GM12873 (cell line): ENCODE results near the gene RNF145.

Experiments used
- TF ChIP-seq, protein P1 (sequence below): IDR thresholded peaks from 2 replicates; pipeline ENCODE4 v1.5.1; 2012; ENCODE audit warnings: low read depth, mild to moderate bottlenecking, moderate library complexity, low read length, control low read depth; ENCODE audit not compliant: insufficient read depth; ENCODE audit errors: missing control alignments

RNF145 gene

DNA sequence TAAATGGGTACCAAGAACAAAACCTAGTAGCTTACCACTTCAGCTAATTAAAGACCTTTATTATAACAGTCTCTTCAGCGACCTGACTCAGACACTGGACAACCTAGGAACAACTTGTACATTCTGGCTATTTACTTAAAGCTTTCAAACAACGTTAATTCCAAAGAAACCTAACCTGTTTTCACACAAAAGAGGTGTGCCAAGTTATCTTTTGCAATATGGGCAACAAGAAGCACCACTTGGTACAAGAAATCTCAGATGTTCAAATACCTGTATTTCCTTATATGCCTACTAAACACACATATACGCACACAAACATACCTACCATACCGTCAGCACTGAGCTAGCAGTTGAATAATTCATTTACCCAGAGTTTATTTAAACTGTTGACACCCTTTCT is 23.0 kb downstream of the RNF145 start:
- TF ChIP-seq, protein P1, sequence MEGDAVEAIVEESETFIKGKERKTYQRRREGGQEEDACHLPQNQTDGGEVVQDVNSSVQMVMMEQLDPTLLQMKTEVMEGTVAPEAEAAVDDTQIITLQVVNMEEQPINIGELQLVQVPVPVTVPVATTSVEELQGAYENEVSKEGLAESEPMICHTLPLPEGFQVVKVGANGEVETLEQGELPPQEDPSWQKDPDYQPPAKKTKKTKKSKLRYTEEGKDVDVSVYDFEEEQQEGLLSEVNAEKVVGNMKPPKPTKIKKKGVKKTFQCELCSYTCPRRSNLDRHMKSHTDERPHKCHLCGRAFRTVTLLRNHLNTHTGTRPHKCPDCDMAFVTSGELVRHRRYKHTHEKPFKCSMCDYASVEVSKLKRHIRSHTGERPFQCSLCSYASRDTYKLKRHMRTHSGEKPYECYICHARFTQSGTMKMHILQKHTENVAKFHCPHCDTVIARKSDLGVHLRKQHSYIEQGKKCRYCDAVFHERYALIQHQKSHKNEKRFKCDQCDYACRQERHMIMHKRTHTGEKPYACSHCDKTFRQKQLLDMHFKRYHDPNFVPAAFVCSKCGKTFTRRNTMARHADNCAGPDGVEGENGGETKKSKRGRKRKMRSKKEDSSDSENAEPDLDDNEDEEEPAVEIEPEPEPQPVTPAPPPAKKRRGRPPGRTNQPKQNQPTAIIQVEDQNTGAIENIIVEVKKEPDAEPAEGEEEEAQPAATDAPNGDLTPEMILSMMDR: no peak

- TF ChIP-seq, protein P1: no peak
Measured at GRCh38 chr5:159185773-159186172, 23.6 kb downstream of the RNF145 start.

- TF ChIP-seq, protein P1: no peak
Measured at GRCh38 chr5:159184858-159185381, 24.4 kb downstream of the RNF145 start.

- TF ChIP-seq, protein P1: no peak
Measured at GRCh38 chr5:159184236-159184635, 25.1 kb downstream of the RNF145 start.

DNA sequence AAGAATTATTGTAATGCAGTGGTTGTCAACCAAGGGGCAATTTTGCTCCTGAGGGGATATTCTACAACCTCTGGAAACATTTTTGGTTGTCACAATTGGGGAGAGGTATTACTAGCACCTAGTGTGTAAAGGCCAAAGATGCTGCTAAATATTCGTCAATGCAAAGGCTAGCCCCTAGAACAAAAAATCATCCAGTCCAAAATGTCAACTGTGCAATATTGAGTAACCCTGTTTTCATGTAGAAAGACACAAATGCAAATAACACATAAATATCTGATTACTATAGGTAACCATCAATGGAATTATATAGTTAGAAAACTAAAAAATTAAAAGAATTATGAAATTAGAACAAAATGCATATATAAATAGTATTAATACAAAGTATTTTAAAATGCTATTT is 26.1 kb downstream of the RNF145 start:
- TF ChIP-seq, protein P1: no peak

DNA sequence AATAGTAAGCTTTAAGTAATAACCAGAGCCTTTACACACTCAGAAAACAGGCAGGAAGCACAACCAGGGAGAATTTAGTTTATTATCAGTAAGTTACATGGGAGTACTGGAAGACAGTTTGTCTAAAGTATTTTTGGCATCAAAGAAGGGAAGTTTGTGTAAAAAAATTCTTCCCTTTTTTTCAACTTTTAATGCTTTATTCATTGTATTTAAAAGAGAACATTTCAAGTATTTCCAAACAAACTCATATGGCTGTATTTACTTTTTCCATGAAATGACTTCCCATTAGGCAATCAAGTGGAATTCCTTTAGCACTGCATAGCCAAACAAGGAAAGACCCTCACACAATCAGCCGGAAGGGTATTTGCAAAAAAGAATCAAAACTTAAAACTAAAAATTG is 26.7 kb downstream of the RNF145 start:
- TF ChIP-seq, protein P1: no peak

DNA sequence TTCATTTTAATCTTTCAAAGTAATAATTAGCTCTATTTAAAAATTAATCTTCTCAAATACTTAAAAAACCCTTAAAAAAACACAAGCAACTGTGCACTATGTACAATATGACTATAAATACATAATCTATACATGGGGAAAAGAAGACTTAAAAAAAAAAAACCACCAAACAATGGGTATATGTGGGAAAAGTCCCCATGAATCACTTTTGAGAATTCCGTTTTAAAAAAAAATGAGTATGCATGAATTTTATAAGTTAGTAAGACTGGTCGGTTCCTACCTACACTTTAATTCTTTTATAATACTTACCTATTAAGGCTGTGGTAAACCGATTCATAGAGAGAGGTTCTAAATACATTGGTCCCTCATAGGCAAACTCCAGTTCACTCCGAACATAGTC is 27.7 kb downstream of the RNF145 start:
- TF ChIP-seq, protein P1: no peak
